Measurements from ENCODE around the gene ZNF385A. TPM values are rescaled to one million over a fixed set of nuclear protein-coding genes. Genes with fewer than 3 reads are reported as not detected.

ZNF385A gene
- total and polyA plus RNA-seq, 11 donors: 3.6 to 22.7 (median 6.1) TPM

- 97% methylated on average over 7 of the region's 7 CpGs for WGBS, 4 donors
- DNase-seq (peak in 1 of 5 donors; percentile 20), ATAC-seq (no peak)
- Histone ChIP-seq H3K9me3 (no peaks in the 10 kb centered on the region), H3K27me3 (no peaks in the 10 kb centered on the region), H3K36me3 (peaks cover 8 to 100% (median 96%) of the 10 kb centered on the region in 9 donors), H3K27ac (peak overlapping the region in 1 of 12 donors; percentile 97), H3K4me1 (peaks cover 0 to 49% (median 24%) of the 10 kb centered on the region in 12 donors), H3K4me3 (no peak overlapping the region)
- no peak for TF ChIP-seq CTCF (IDR thresholded peaks at IDR 0.05)
- TF ChIP-seq POLR2A (IDR thresholded peaks at IDR 0.05): no peak
- intact Hi-C loops (cut with DNase I): loop anchor here in 1 of 10 donors (2.0 kb wide), 1 partner anchor 27 kb away; no protein-coding TSS in a partner anchor
These were observed 21.0 kb upstream of the ZNF385A start for GRCh38 chr12:54405573-54405972.

- intact Hi-C loops (cut with DNase I): loop anchor here in 1 of 10 donors (2.0 kb wide), 1 partner anchor 28 kb away; no protein-coding TSS in a partner anchor
- DNase-seq (peak in 1 of 5 donors; percentile 27), ATAC-seq (no peak)
- Histone ChIP-seq H3K4me3 (no peak overlapping the region), H3K9me3 (no peaks in the 10 kb centered on the region), H3K4me1 (peaks cover 0 to 44% (median 23%) of the 10 kb centered on the region in 12 donors), H3K27me3 (no peaks in the 10 kb centered on the region), H3K27ac (peak overlapping the region in 2 of 12 donors; percentile 32 to 97), H3K36me3 (peaks cover 8 to 100% (median 98%) of the 10 kb centered on the region in 9 donors)
- WGBS, 4 donors: 72 to 95% (median 94%) methylated on average over 7 to 10 of the region's 10 CpGs
- no peak for TF ChIP-seq POLR2A (IDR thresholded peaks at IDR 0.05)
- no peak for TF ChIP-seq CTCF (IDR thresholded peaks at IDR 0.05)
These were observed 20.6 kb upstream of the ZNF385A start for GRCh38 chr12:54405106-54405505.

- DNase-seq (peak in 3 of 5 donors; percentile 12 to 53 (median 51)), ATAC-seq (peak in 1 of 4 donors; percentile 17)
- intact Hi-C loops (cut with DNase I): loop anchor here in 1 of 10 donors (2.0 kb wide), 1 partner anchor 28 kb away; no protein-coding TSS in a partner anchor
- peak overlapping the region in 7 of 12 donors; percentile 4 to 97 (median 33) for H3K27ac ChIP-seq
- no peaks in the 10 kb centered on the region for H3K9me3 ChIP-seq
- peaks cover 0 to 41% (median 22%) of the 10 kb centered on the region in 12 donors for H3K4me1 ChIP-seq
- WGBS, 4 donors: 62 to 71% (median 69%) methylated on average over 11 of the region's 11 CpGs
- H3K4me3 ChIP-seq: no peak overlapping the region
- H3K36me3 ChIP-seq: peaks cover 8 to 100% (median 100%) of the 10 kb centered on the region in 9 donors
- peak; percentile 83 to 97 (median 94) for TF ChIP-seq CTCF (IDR thresholded peaks at IDR 0.05)
- TF ChIP-seq POLR2A (IDR thresholded peaks at IDR 0.05): no peak
- H3K27me3 ChIP-seq: no peaks in the 10 kb centered on the region
These were observed 19.8 kb upstream of the ZNF385A start for GRCh38 chr12:54404061-54405004.

- Histone ChIP-seq H3K27me3 (no peaks in the 10 kb centered on the region), H3K9me3 (no peaks in the 10 kb centered on the region), H3K36me3 (peaks cover 8 to 100% (median 98%) of the 10 kb centered on the region in 9 donors), H3K27ac (peak overlapping the region in 1 of 12 donors; percentile 73), H3K4me3 (no peak overlapping the region), H3K4me1 (peaks cover 0 to 13% (median 2%) of the 10 kb centered on the region in 12 donors)
- 93 to 98% (median 96%) methylated on average over 2 of the region's 2 CpGs for WGBS, 4 donors
- TF ChIP-seq POLR2A (IDR thresholded peaks at IDR 0.05) (no peak), CTCF (IDR thresholded peaks at IDR 0.05) (no peak)
- DNase-seq (no peak), ATAC-seq (no peak)
- intact Hi-C loops (cut with DNase I): loop anchor here in 4 of 10 donors (1.0 to 2.0 kb wide), 3 partner anchors 18 to 38 kb away; partner anchors contain the start of gene ITGA5 (in 1 of the 4)
These were observed 16.6 kb upstream of the ZNF385A start for GRCh38 chr12:54401119-54401518.

Data from heart left ventricle (tissue), 16 donors.